NCI-H1694 (cell line): ENCODE measurements around the gene TBX2.

ENCODE experiments used
- DNase-seq: peaks from one replicate; lab custom pipeline; 2025; lab: John Stamatoyannopoulos, UW

Gene TBX2

GRCh38 chr17:61453566-61454380 lies 54.1 kb downstream of the TBX2 start:
- no peak for DNase-seq

- no peak for DNase-seq
Observed at GRCh38 chr17:61454381-61455323, 55.0 kb downstream of the TBX2 start.

GRCh38 chr17:61455324-61456060 lies 55.8 kb downstream of the TBX2 start:
- no peak for DNase-seq

- no peak for DNase-seq
Observed at GRCh38 chr17:61456061-61456681, 56.5 kb downstream of the TBX2 start.

GRCh38 chr17:61456688-61457225 lies 57.1 kb downstream of the TBX2 start:
- no peak for DNase-seq

GRCh38 chr17:61457226-61457983 lies 57.8 kb downstream of the TBX2 start:
- no peak for DNase-seq

GRCh38 chr17:61458000-61458399 lies 58.4 kb downstream of the TBX2 start:
- DNase-seq = no peak

GRCh38 chr17:61458421-61459141 lies 58.9 kb downstream of the TBX2 start:
- DNase-seq = no peak
